ENCODE measurements around the gene CDHR2. TPM values are rescaled to one million over a fixed set of nuclear protein-coding genes. Genes with fewer than 3 reads are reported as not detected.
"Not testable (repeated sequence)": the region's sequence is repeated elsewhere in the genome, so short reads cannot be mapped to it uniquely, and the experiment has no call there.

The CDHR2 gene
- total RNA-seq, 1 experiment from 2014 or later = 0.10 TPM

GRCh38 chr5:176589039-176589769, 40.1 kb downstream of the CDHR2 start (continued):
- no peak for TF ChIP-seq MAX (IDR thresholded peaks at IDR 0.05)
- no peak for TF ChIP-seq SIN3A (IDR thresholded peaks at IDR 0.05; ENCODE audit: low read depth)
- no peak for TF ChIP-seq REST (IDR thresholded peaks at IDR 0.05; ENCODE audit: low read depth)
- no peak for TF ChIP-seq EGR1 (IDR thresholded peaks at IDR 0.05; ENCODE audit: low read depth)
- TF ChIP-seq SRF (IDR thresholded peaks at IDR 0.05; ENCODE audit: low read depth) = no peak
- TF ChIP-seq EZH2 (IDR thresholded peaks at IDR 0.05) = no peak
- TF ChIP-seq POLR2A (IDR thresholded peaks at IDR 0.05; ENCODE audit: borderline replicate concordance, extremely low read depth, insufficient read depth, insufficient read length) = no peak
- no peak for TF ChIP-seq POLR2AphosphoS5 (IDR thresholded peaks at IDR 0.05; ENCODE audit: low read depth, low read length)
- no peak for TF ChIP-seq ZFX (IDR thresholded peaks at IDR 0.05)

GRCh38 chr5:176590035-176590717, 41.0 kb downstream of the CDHR2 start:
- Histone ChIP-seq H3K4me1 (ENCODE audit: control insufficient read depth in 1 of 2, insufficient read depth in 2 of 2, low read length in 2 of 2) (no peaks in the 10 kb centered on the region), H3K9me3 (ENCODE audit: control insufficient read depth in 1 of 2, insufficient read depth in 1 of 2, low read depth in 1 of 2, low read length in 2 of 2) (peaks cover 1 to 10% of the 10 kb centered on the region in 2 experiments; a peak in 2 of 4 replicates), H3K4me2 (ENCODE audit: low read length) (no peak overlapping the region), H3K9ac (ENCODE audit: low read length) (no peak overlapping the region), H3K4me3 (replicated peaks in 1 of 2; ENCODE audit: low read depth in 1 of 2, low read length in 2 of 2) (no peak overlapping the region), H4K20me1 (ENCODE audit: insufficient read depth) (no peaks in the 10 kb centered on the region), H3K79me2 (ENCODE audit: insufficient read depth, low read length) (no peaks in the 10 kb centered on the region), H2AFZ (ENCODE audit: low read depth, low read length, poor library complexity, severe bottlenecking) (no peak overlapping the region), H3K36me3 (ENCODE audit: control insufficient read depth in 1 of 2, insufficient read depth in 2 of 2, low read length in 2 of 2) (peaks cover 0 to 4% of the 10 kb centered on the region in 2 experiments; a peak in 1 of 4 replicates), H3K27ac (ENCODE audit: low read depth, low read length) (no peak overlapping the region), H3K9me2 (ENCODE audit: insufficient read depth) (no peaks in the 10 kb centered on the region), H3K27me3 (ENCODE audit: insufficient read depth, low read length) (no peaks in the 10 kb centered on the region)
- intact Hi-C loops (cut with micrococcal nuclease) = no loop called here
- ChIA-PET RAD21 (ENCODE audit: low non-redundant PET in 1 of 2, low total read pairs in 2 of 2, uncharacterized antibody in 2 of 2, unreplicated experiment in 2 of 2) (no interaction called here), CTCF (no interaction called here), POLR2A (no interaction called here)
- no TSS peak for BruUV-seq (replicated peaks)
- no peak for DNase-seq (ENCODE audit: low read depth, low spot score)
- no peak for ATAC-seq
- TF ChIP-seq ATF3 (IDR thresholded peaks at IDR 0.05) (no peak), EZH2 (IDR thresholded peaks at IDR 0.05) (no peak), RAD21 (IDR thresholded peaks at IDR 0.05; ENCODE audit: low read depth) (no peak), YY1 (IDR thresholded peaks at IDR 0.05; ENCODE audit: extremely low read depth, insufficient replicate concordance, low read depth, low read length) (no peak), CEBPB (IDR thresholded peaks at IDR 0.05; ENCODE audit: low read depth) (no peak), POLR2AphosphoS5 (IDR thresholded peaks at IDR 0.05; ENCODE audit: low read depth, low read length) (no peak), ZFX (IDR thresholded peaks at IDR 0.05) (no peak), JUND (IDR thresholded peaks at IDR 0.05) (no peak), SRF (IDR thresholded peaks at IDR 0.05; ENCODE audit: low read depth) (no peak), SIN3A (IDR thresholded peaks at IDR 0.05; ENCODE audit: low read depth) (no peak), ZNF274 (IDR thresholded peaks at IDR 0.05; ENCODE audit: low read depth, low read length) (no peak), EZH2phosphoT487 (IDR thresholded peaks at IDR 0.05; ENCODE audit: borderline replicate concordance) (no peak)

- ATAC-seq; H3K27ac ChIP-seq (ENCODE audit: low read depth, low read length); H4K20me1 ChIP-seq (ENCODE audit: insufficient read depth); H3K36me3 ChIP-seq (ENCODE audit: control insufficient read depth in 1 of 2, insufficient read depth in 2 of 2, low read length in 2 of 2); H3K27me3 ChIP-seq (ENCODE audit: insufficient read depth, low read length); intact Hi-C loops (cut with micrococcal nuclease); POLR2A ChIA-PET; H3K4me3 ChIP-seq (replicated peaks in 1 of 2; ENCODE audit: low read depth in 1 of 2, low read length in 2 of 2); H3K9ac ChIP-seq (ENCODE audit: low read length); H2AFZ ChIP-seq (ENCODE audit: low read depth, low read length, poor library complexity, severe bottlenecking); DNase-seq (ENCODE audit: low read depth, low spot score); H3K9me2 ChIP-seq (ENCODE audit: insufficient read depth); H3K4me2 ChIP-seq (ENCODE audit: low read length); H3K79me2 ChIP-seq (ENCODE audit: insufficient read depth, low read length); CTCF ChIA-PET; H3K9me3 ChIP-seq (ENCODE audit: control insufficient read depth in 1 of 2, insufficient read depth in 1 of 2, low read depth in 1 of 2, low read length in 2 of 2); H3K4me1 ChIP-seq (ENCODE audit: control insufficient read depth in 1 of 2, insufficient read depth in 2 of 2, low read length in 2 of 2); BruUV-seq (replicated peaks); RAD21 ChIA-PET (ENCODE audit: low non-redundant PET in 1 of 2, low total read pairs in 2 of 2, uncharacterized antibody in 2 of 2, unreplicated experiment in 2 of 2): not testable (repeated sequence)
These were observed 42.5 kb downstream of the CDHR2 start for GRCh38 chr5:176591667-176592066.

Measured in HCT116 (cell line).